ENCODE data around the gene FAM89A.

The FAM89A gene

DNA sequence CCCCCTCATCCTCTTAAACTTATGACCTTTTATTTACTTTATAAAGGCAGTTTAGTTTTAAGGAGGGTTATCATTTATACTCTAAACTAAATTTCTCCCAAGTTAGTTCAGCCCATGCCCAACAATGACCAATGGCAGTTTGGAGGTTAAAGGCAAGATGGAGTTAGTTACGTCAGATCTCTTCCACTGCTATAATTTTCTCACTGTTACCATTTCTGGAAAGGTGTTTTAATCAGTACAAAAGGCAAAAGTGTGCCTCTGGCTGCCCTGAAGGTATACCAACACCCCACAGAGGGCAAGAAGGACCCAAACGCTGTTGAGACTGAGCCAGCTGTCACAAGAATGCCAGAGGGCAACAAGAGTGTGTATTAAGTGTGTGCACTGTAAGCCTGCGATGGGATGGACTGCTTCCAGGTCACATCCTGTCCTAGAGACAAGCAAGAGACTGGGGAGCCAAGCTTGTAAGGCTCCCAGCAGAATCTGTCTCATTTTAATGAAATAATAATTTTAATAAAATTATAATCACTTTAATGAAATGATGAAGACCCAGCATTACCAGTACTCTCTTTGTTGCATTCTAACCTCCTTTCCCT, 32.5 kb upstream of the FAM89A start:
- no peaks in the 10 kb centered on the region for H3K9me3 ChIP-seq (ENCODE audit: control insufficient read depth, insufficient read depth, low read length)
- H3K27me3 ChIP-seq (ENCODE audit: control insufficient read depth, low read length), result no peaks in the 10 kb centered on the region; the same call in 1 of the 2 replicates
- no peaks in the 10 kb centered on the region for H3K79me2 ChIP-seq (ENCODE audit: control insufficient read depth, low read length)
- H4K20me1 ChIP-seq (ENCODE audit: control insufficient read depth, insufficient read depth, low read depth, low read length), result no peaks in the 10 kb centered on the region
- no peak overlapping the region for H3K4me2 ChIP-seq (ENCODE audit: low read length)
- H3K27ac ChIP-seq (ENCODE audit: low read depth, low read length), result no peak overlapping the region
- no peak overlapping the region for H3K4me3 ChIP-seq (ENCODE audit: low read length)
- H3K36me3 ChIP-seq (ENCODE audit: control insufficient read depth, low read length), result no peaks in the 10 kb centered on the region
- no peaks in the 10 kb centered on the region for H3K9me2 ChIP-seq (replicated peaks; ENCODE audit: control insufficient read depth, low read length)
- H3F3A ChIP-seq (ENCODE audit: control insufficient read depth, insufficient read depth), result no peaks in the 10 kb centered on the region
- TF ChIP-seq, protein P1, sequence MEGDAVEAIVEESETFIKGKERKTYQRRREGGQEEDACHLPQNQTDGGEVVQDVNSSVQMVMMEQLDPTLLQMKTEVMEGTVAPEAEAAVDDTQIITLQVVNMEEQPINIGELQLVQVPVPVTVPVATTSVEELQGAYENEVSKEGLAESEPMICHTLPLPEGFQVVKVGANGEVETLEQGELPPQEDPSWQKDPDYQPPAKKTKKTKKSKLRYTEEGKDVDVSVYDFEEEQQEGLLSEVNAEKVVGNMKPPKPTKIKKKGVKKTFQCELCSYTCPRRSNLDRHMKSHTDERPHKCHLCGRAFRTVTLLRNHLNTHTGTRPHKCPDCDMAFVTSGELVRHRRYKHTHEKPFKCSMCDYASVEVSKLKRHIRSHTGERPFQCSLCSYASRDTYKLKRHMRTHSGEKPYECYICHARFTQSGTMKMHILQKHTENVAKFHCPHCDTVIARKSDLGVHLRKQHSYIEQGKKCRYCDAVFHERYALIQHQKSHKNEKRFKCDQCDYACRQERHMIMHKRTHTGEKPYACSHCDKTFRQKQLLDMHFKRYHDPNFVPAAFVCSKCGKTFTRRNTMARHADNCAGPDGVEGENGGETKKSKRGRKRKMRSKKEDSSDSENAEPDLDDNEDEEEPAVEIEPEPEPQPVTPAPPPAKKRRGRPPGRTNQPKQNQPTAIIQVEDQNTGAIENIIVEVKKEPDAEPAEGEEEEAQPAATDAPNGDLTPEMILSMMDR (IDR thresholded peaks at IDR 0.05; ENCODE audit: low read depth, low read length, poor library complexity, severe bottlenecking), result no peak
- no peak for TF ChIP-seq EZH2phosphoT487 (IDR thresholded peaks at IDR 0.05; ENCODE audit: borderline replicate concordance, low read length)
- H3K4me1 ChIP-seq (ENCODE audit: control insufficient read depth, low read length), result no peaks in the 10 kb centered on the region

- H3K36me3 ChIP-seq (ENCODE audit: control insufficient read depth, low read length), result no peaks in the 10 kb centered on the region
- H3K9me2 ChIP-seq (replicated peaks; ENCODE audit: control insufficient read depth, low read length), result no peaks in the 10 kb centered on the region
- H3K27me3 ChIP-seq (ENCODE audit: control insufficient read depth, low read length), result no peaks in the 10 kb centered on the region; the same call in 1 of the 2 replicates
- no peak overlapping the region for H3K4me3 ChIP-seq (ENCODE audit: low read length)
- no peak overlapping the region for H3K4me2 ChIP-seq (ENCODE audit: low read length)
- H3K4me1 ChIP-seq (ENCODE audit: control insufficient read depth, low read length), result no peaks in the 10 kb centered on the region
- H3K9me3 ChIP-seq (ENCODE audit: control insufficient read depth, insufficient read depth, low read length), result no peaks in the 10 kb centered on the region
- H4K20me1 ChIP-seq (ENCODE audit: control insufficient read depth, insufficient read depth, low read depth, low read length), result no peaks in the 10 kb centered on the region
- TF ChIP-seq EZH2phosphoT487 (IDR thresholded peaks at IDR 0.05; ENCODE audit: borderline replicate concordance, low read length), result no peak
- TF ChIP-seq, protein P1 (IDR thresholded peaks at IDR 0.05; ENCODE audit: low read depth, low read length, poor library complexity, severe bottlenecking), result no peak
- no peaks in the 10 kb centered on the region for H3F3A ChIP-seq (ENCODE audit: control insufficient read depth, insufficient read depth)
- no peak overlapping the region for H3K27ac ChIP-seq (ENCODE audit: low read depth, low read length)
- H3K79me2 ChIP-seq (ENCODE audit: control insufficient read depth, low read length), result no peaks in the 10 kb centered on the region
Measured at GRCh38 chr1:231072041-231072440, 32.0 kb upstream of the FAM89A start.

GRCh38 chr1:231070758-231071444, 30.8 kb upstream of the FAM89A start:
- Histone ChIP-seq H3K9me3 (ENCODE audit: control insufficient read depth, insufficient read depth, low read length) (no peaks in the 10 kb centered on the region), H4K20me1 (ENCODE audit: control insufficient read depth, insufficient read depth, low read depth, low read length) (no peaks in the 10 kb centered on the region), H3K27ac (ENCODE audit: low read depth, low read length) (no peak overlapping the region), H3K79me2 (ENCODE audit: control insufficient read depth, low read length) (no peaks in the 10 kb centered on the region), H3K4me3 (ENCODE audit: low read length) (no peak overlapping the region), H3K27me3 (ENCODE audit: control insufficient read depth, low read length) (no peaks in the 10 kb centered on the region), H3F3A (ENCODE audit: control insufficient read depth, insufficient read depth) (no peaks in the 10 kb centered on the region), H3K36me3 (ENCODE audit: control insufficient read depth, low read length) (no peaks in the 10 kb centered on the region), H3K4me1 (ENCODE audit: control insufficient read depth, low read length) (no peaks in the 10 kb centered on the region), H3K9me2 (replicated peaks; ENCODE audit: control insufficient read depth, low read length) (no peaks in the 10 kb centered on the region), H3K4me2 (ENCODE audit: low read length) (no peak overlapping the region)
- TF ChIP-seq, protein P1 (IDR thresholded peaks at IDR 0.05; ENCODE audit: low read depth, low read length, poor library complexity, severe bottlenecking), result no peak
- TF ChIP-seq EZH2phosphoT487 (IDR thresholded peaks at IDR 0.05; ENCODE audit: borderline replicate concordance, low read length), result no peak

Measured in DOHH2 (cell line).